Upper lobe of right lung (tissue), 1 donor: ENCODE measurements around the gene LRRC36. TPM values are rescaled to one million over a fixed set of nuclear protein-coding genes. Genes with fewer than 3 reads are reported as not detected.

Experiments
- ATAC-seq: fragments of 200-7000 bp; cut with Tn5 transposase; one replicate; pipeline ENCODE4 v1.9.1; 2020; ENCODE audit warnings: mild to moderate bottlenecking, moderate library complexity
- DNase-seq: peaks from one replicate; pipeline ENCODE4 v3.0.0-alpha.2; 2020
- H3K27ac ChIP-seq: fragments of 200-600 bp; one replicate; pipeline ENCODE4 v1.8.0; 2022
- H3K27me3 ChIP-seq: fragments of 200-600 bp; one replicate; pipeline ENCODE4 v1.8.0; 2022; ENCODE audit warnings: mild to moderate bottlenecking
- H3K36me3 ChIP-seq: fragments of 200-600 bp; one replicate; pipeline ENCODE4 v1.8.0; 2022
- H3K4me1 ChIP-seq: fragments of 200-600 bp; one replicate; pipeline ENCODE4 v1.8.0; 2022
- H3K4me3 ChIP-seq: fragments of 200-600 bp; one replicate; pipeline ENCODE4 v1.8.0; 2022; ENCODE audit warnings: mild to moderate bottlenecking
- H3K9me3 ChIP-seq: fragments of 200-600 bp; one replicate; pipeline ENCODE4 v1.8.0; 2022
- CTCF ChIP-seq: fragments of 200-600 bp; IDR thresholded peaks from one replicate; pipeline ENCODE4 v1.8.0; 2022; ENCODE audit warnings: antibody characterized with exemption
- intact Hi-C: fragments of 100-400 bp; cut with DNase I; formaldehyde crosslinking; loops from one replicate; pipeline ENCODE4 v1.11.0; 2022
- total RNA-seq: library from RNA; stranded (reverse); fragmentation: NEBNext Ultra II Directional; extraction: Animal tissue kit (Norgen Biotek cat#: 25700); gene quantifications from one replicate; pipeline ENCODE4 v1.2.1, GENCODE V29; 2021
- donor health status: DM: no; HTN: yes; CAD: no; lungs with severe emphysema.

The LRRC36 gene
- total RNA-seq, 1 donor from 2014 or later: 27.4 TPM

GRCh38 chr16:67387479-67388079, 61.0 kb downstream of the LRRC36 start:
- H3K36me3 ChIP-seq: no peaks in the 10 kb centered on the region
- H3K9me3 ChIP-seq: no peaks in the 10 kb centered on the region
- no peak for ATAC-seq
- no peaks in the 10 kb centered on the region for H3K27me3 ChIP-seq
- intact Hi-C loops: no loop called here
- no peak for TF ChIP-seq CTCF
- peak; percentile 20 for DNase-seq
- peaks cover 11% of the 10 kb centered on the region for H3K4me1 ChIP-seq
- H3K27ac ChIP-seq: no peak overlapping the region
- H3K4me3 ChIP-seq: no peak overlapping the region

GRCh38 chr16:67388191-67388590, 61.6 kb downstream of the LRRC36 start:
- ATAC-seq: no peak
- peak; percentile 45 for DNase-seq
- no peaks in the 10 kb centered on the region for H3K27me3 ChIP-seq
- no peak overlapping the region for H3K27ac ChIP-seq
- peaks cover 16% of the 10 kb centered on the region for H3K4me1 ChIP-seq
- intact Hi-C loops: no loop called here
- TF ChIP-seq CTCF: no peak
- H3K36me3 ChIP-seq: no peaks in the 10 kb centered on the region
- no peaks in the 10 kb centered on the region for H3K9me3 ChIP-seq
- no peak overlapping the region for H3K4me3 ChIP-seq

- no peak overlapping the region for H3K27ac ChIP-seq
- no peak for TF ChIP-seq CTCF
- H3K36me3 ChIP-seq: no peaks in the 10 kb centered on the region
- peaks cover 20% of the 10 kb centered on the region for H3K4me1 ChIP-seq
- peak; percentile 36 for DNase-seq
- no peaks in the 10 kb centered on the region for H3K9me3 ChIP-seq
- intact Hi-C loops: no loop called here
- H3K27me3 ChIP-seq: no peaks in the 10 kb centered on the region
- ATAC-seq: no peak
- no peak overlapping the region for H3K4me3 ChIP-seq
Observed at GRCh38 chr16:67388591-67388990, 62.0 kb downstream of the LRRC36 start.

GRCh38 chr16:67389911-67390815, 63.5 kb downstream of the LRRC36 start:
- Histone ChIP-seq H3K4me1 (peaks cover 26% of the 10 kb centered on the region), H3K9me3 (no peaks in the 10 kb centered on the region), H3K27me3 (no peaks in the 10 kb centered on the region), H3K36me3 (no peaks in the 10 kb centered on the region), H3K4me3 (no peak overlapping the region), H3K27ac (no peak overlapping the region)
- peak; percentile 68 for ATAC-seq
- peak; percentile 80 for DNase-seq
- intact Hi-C loops: loop anchor here (10.0 kb wide), 1 partner anchor 115 kb away; the partner anchor contains the start of gene PLEKHG4
- TF ChIP-seq CTCF: no peak

- intact Hi-C loops: loop anchor here (10.0 kb wide), 1 partner anchor 116 kb away; the partner anchor contains the start of gene PLEKHG4
- peak; percentile 43 for DNase-seq
- peaks cover 28% of the 10 kb centered on the region for H3K4me1 ChIP-seq
Observed at GRCh38 chr16:67390816-67391423, 64.3 kb downstream of the LRRC36 start.

More at GRCh38 chr16:67390816-67391423, 64.3 kb downstream of the LRRC36 start:
- Histone ChIP-seq H3K4me3 (no peak overlapping the region), H3K36me3 (no peaks in the 10 kb centered on the region), H3K27ac (no peak overlapping the region), H3K27me3 (no peaks in the 10 kb centered on the region), H3K9me3 (no peaks in the 10 kb centered on the region)
- TF ChIP-seq CTCF: no peak
- no peak for ATAC-seq
